ENCODE data around the gene S100A6.

- TF ChIP-seq, protein P1, sequence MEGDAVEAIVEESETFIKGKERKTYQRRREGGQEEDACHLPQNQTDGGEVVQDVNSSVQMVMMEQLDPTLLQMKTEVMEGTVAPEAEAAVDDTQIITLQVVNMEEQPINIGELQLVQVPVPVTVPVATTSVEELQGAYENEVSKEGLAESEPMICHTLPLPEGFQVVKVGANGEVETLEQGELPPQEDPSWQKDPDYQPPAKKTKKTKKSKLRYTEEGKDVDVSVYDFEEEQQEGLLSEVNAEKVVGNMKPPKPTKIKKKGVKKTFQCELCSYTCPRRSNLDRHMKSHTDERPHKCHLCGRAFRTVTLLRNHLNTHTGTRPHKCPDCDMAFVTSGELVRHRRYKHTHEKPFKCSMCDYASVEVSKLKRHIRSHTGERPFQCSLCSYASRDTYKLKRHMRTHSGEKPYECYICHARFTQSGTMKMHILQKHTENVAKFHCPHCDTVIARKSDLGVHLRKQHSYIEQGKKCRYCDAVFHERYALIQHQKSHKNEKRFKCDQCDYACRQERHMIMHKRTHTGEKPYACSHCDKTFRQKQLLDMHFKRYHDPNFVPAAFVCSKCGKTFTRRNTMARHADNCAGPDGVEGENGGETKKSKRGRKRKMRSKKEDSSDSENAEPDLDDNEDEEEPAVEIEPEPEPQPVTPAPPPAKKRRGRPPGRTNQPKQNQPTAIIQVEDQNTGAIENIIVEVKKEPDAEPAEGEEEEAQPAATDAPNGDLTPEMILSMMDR (IDR thresholded peaks at IDR 0.05; ENCODE audit: insufficient read depth, low read length, poor library complexity, severe bottlenecking): no peak
- TF ChIP-seq EZH2phosphoT487 (conservative IDR thresholded peaks at IDR 0.05; ENCODE audit: low read length): no peak
Measured at GRCh38 chr1:153506831-153507413, 28.9 kb downstream of the S100A6 start.
